Smooth muscle cell of the brain vasculature (primary cell): ENCODE data around the gene RASSF9.

ENCODE experiments used
- DNase-seq: peaks from one replicate; pipeline ENCODE4 v3.0.0-alpha.2; 2012; ENCODE audit warnings: low read depth, low spot score

The RASSF9 gene

DNA sequence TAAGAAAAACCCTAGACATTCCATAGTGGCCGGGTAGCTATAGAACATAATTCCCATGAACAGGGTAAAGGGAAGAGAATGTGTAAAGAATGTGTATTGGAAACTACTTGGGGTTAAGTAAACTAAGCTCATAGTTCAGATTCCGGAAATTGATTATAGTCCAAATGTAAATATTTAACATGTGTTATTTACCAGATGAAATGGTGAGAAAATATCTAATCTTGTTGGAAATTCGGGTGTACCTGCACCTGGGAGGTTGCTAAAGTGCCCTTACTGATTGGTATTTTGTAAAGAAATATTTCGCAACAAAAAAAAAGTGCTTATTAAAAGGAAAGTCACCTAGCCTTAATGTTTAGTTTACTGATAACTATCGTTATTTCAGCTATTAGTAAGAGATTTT lies 14.4 kb downstream of the RASSF9 start:
- DNase-seq: no peak

DNA sequence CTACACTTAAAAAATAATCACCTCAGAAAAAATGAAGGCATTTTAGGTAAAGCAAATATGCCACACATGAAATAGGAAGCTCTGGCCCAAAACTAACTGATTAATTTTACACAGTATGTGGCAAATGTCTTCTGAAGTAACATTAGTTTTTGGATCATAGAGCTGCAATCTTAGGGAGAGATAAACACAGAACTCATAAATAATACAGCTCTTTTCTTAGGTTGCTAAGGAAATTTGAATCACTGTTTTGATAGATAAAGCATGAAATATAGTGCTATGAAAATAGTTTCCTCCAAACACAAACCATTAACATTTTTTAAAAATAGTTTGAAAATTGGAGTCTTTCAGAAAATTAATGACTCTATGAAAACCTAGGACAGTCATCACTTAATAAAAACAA lies 15.0 kb downstream of the RASSF9 start:
- no peak for DNase-seq

DNA sequence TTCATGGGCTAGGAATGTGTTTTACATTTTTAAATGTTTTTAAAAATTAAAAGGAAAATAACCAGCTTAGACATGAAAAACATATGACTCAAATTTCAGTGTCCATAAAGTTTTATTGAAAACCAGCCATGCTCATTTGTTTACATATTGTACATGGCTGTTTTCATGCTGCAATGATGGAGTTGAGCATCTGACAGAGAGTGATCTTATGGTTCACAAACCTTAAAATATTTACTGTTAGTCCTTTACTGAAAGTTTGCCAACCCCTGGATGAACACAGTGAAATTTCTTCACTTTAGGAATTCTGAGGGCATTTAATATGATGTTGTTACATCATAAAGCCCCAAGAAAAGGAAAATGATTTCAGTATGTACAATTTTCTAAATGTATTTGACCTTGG lies 16.1 kb downstream of the RASSF9 start:
- DNase-seq: no peak

DNA sequence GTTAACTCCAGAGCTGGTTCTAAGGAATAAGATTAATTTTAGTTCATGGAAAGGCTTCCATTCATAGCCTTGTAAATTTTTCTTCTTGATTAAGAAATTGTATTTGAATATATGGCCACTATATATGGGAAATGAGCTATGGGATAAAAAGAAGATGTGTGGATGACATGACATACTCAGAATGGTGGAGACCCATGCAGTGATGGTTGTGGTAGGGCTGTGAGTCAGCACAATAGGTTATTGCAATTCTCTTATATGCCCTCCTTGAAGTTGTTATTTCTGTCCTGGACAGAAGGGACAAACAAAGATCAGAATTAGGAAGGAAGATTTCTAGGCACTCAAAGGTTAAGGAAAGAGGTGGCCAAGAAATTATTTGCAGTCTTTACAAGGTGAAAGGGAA lies 21.5 kb downstream of the RASSF9 start:
- no peak for DNase-seq

DNA sequence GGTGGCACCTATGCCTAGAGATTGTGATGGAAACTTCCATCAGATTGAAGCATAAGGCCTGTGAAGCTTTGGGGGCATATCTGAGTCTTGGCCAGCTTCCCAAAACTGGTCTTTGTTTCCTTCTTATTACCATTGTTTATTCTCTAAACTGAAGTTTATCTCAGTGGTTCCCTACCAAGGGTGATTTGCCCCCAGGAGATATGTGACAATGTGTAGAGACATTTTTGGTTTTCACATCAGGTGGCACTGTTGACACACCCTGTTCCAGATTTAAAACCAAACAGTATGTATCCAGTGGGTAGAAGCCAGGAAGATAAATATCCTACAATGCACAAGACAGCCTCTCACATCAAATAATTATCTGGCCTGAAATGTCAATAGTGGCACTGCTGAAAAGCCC lies 22.1 kb downstream of the RASSF9 start:
- no peak for DNase-seq

DNA sequence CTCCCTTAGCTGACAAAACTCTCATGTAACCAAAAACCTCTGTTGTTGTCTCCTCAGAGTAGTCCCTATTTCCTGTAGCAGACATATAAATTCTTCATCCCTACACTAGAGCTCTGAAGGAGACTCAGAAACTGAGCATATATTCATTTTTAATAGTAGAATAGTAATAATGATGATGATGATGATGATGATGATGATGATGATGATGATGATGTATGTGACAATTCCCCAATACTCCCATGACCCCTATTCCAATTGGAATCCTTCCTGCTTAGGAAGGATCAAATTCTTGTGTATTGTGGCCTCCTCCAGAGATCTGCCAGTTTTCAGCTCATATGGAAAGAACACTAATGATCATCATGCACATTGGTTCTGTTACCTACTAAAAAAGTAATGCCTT lies 26.7 kb downstream of the RASSF9 start:
- DNase-seq: no peak

DNA sequence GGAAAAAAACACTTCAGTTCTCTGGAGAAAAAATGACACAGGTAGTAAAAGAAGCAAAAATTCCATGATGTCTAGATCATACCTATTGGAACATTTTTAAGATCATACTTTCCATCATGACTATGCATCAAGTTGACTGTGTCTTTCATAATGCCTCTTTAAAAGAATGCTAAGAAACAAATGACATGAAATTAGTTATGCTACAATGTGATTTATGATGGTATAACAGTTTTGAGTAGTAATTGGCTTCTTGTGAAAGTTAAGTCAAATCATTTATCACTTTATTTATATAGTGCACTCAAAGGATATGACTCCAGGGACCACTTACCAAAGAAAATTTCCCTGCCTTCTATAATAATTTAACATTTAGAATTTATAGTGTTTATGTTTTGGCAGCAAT lies 28.5 kb downstream of the RASSF9 start:
- no peak for DNase-seq

DNA sequence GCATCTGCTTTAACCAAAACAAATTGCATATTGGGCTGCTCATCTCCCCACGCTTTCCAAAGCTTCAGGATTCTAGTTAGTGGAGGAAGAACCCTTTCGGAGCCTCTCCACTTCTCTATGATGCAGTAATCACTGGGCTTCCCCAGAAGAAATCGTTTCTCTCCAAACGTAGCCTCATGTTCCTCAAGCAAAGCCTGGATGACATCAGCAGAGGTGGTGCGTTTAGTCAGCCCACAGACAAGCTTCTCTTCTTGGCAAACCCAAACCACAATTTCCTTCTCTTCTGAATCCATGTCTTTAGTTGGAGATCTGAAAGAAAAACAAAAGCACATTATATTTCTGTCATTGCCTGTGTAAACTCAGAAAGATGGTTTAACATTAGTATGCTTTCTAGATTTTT lies 30.6 kb downstream of the RASSF9 start:
- DNase-seq: no peak

DNA sequence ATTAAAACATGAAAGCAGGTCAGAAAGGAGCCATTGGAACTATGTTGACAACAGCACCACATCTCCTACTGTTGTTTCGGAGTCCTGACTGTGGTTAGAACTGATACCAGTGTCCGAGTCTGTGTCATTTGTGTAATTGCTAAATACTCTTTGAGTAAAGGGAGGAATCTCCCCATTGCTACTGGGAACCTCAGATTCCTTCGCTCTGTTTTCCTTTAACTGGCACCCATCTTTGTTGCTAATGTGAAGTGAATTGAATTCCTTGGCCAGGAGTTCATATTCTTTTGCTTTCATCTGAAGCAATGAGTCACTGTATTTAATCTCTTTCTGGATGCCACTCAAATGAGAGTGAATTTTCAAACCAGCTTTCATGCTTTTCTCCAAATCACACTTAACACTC lies 31.5 kb downstream of the RASSF9 start:
- DNase-seq: no peak

DNA sequence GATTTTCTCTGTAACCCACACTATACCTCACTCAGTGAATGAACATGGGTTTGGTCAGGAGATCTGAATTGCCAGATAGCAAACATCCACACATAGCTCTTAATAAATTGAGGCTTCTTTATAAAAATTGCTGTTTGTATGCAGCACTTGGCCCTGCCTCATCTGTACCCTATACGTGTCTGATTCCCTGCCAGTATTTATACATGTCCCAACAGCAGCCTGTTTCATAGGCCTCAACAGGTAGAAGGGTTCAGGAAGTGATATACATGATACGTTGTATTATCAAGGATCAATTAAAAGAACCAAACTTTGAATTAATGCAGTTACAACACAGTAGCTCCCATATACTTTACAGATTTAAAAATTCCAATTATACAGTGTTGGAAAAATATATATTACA lies 32.3 kb downstream of the RASSF9 start:
- no peak for DNase-seq

DNA sequence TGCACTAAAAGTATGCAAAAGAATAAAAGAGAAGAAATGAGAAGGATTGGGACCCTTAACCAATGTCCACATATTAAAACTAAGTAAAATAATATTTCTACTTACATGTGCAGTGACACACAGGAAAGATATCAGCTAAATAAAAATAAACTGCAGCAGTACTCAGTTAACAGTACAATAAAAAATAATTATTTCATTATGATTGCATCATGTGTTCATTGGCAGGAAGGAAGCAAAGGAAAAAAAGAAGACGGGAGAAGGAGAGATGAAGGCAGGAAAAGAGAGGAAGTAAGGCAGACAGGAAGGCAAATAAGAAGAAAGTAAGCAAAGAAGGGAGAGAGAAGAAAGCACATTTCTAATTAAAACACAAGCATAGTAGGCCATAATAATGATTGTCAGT lies 33.0 kb downstream of the RASSF9 start:
- no peak for DNase-seq

DNA sequence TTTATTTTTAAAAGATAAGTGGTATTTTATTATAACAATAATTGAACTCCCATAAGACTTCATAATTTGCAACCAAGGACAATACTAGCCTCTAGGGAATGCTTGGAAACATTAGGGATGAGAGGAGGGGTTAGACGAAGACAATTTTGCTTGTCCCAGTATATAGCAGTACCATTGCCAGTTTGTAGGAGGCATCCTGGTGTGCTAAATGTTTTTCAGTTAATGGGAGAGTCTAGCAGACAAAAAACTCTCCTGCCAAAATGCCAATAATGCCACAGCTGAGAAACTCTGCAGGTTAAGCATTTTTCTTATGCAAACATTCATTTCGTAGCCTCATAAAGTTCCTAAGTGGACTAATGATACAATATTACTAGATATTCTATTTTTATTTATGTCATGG lies 38.1 kb downstream of the RASSF9 start:
- no peak for DNase-seq

DNA sequence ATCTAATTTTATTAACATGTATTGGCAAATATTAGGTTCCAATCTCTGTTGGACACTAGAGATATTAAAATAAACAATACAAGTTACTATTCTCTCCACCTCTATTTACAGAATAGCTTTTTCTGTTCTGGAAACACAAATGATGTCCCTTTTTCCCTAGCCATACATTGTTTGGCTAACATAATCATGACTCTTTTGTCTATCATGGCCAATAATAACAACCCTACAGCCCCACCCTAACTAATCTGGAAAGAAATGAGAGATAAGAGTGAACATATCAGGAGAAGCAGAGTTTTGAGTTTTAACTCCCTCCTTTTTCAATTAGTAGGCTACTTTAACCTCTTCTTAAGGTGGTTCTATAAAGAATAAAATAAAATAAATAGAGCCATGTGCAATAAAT lies 40.2 kb downstream of the RASSF9 start:
- no peak for DNase-seq

DNA sequence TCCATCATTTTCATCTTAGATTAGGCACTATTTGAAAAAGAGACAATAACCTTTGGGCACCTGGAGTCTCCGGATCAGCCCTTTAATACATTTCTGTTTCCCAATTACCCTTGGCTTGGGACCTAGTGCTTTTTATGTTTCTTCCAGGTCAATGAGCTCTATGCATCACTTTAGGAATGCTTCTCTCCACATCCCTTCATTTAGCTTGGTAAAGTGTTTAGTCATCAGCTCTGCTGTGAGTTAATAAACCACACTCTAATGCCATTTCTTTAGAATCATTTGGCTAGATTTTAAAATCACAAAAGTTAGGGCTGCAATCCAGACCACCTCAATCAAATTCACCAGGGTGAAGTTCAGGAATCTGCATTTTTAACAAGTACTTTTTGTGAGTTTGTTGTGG lies 41.7 kb downstream of the RASSF9 start:
- DNase-seq: no peak

DNA sequence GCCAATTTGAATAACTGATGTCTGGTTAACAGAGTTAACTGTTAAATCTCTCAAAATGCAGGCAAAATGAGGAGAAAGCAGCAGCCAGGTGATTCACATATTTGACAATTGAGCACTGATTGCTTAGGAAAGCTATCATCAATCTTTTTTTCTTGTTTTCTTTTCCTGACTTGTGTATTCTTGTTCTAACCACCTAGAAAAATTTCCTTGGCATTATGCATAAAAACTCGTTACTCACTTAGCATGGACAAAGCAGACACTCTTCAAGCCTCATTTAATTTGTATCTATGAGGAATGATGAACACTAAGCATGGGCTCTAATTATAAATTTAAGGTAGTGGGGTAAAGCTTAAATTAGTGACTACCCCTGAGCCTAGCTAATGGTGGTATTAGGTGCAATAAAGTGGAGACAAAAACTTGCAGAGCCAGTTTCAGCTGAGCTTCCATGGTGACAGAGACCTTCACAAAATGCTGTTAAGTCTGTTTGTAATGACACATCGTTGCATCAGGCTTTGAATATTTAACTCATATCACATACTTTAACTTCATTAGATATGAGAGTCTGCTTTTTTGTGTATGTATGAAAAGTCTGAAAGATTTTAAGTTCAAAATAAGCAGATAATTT lies 52.0 kb downstream of the RASSF9 start:
- no peak for DNase-seq

DNA sequence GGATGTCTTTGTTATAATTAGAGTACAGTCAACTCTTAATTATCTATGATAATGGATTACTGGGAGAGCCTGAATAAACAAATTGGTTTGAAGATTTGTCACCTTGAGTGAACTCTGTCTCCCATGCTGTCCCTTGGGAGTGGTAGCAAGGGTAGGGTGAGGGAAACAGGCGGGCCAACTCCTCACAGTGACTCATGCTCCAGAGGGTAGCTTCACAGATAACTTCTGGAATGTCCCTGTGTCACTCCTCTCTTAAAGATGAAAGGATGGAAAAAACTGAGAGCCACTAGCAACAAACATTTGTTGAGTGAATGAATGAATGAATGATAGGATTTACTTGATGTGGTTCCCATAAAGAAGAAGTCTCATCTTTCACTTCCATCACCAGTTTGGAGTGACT lies 53.5 kb downstream of the RASSF9 start:
- DNase-seq: no peak

DNA sequence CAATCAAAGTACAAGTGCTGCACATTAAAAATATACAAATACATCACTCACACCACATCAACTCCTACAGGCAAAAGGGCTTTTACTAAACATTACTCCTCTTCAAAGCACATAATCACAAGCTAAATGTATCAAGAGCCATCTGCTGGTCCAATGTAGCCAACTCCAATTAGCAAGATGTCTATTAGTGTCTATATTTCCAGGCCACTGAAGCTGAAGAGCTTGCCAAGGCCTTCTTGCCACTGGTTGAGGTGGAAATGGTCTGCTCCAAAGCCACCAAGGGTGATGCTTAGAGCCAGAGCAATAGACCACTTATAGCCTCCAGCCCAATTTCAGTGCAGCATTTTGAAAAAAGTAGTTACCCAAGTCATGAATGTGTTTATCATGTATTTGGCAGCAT lies 54.4 kb downstream of the RASSF9 start:
- no peak for DNase-seq

DNA sequence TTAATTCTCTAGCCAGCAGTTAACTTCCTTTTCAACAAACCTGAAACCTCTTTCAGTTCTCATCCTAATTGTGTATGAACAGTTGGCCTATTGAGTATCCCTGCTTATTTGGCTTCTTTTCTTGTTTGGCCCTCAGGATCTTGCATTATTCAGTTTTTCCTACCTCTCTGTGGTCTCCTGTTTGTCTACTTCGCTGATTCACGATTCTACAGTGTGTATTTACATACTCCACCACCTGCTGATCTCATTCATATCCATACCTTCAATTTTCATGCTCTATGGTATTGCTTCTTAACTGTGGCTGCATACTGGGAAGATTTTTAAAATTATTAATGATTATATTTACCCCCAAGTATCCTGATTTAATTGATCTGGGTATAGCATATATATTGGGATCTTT lies 56.4 kb downstream of the RASSF9 start:
- DNase-seq: no peak

DNA sequence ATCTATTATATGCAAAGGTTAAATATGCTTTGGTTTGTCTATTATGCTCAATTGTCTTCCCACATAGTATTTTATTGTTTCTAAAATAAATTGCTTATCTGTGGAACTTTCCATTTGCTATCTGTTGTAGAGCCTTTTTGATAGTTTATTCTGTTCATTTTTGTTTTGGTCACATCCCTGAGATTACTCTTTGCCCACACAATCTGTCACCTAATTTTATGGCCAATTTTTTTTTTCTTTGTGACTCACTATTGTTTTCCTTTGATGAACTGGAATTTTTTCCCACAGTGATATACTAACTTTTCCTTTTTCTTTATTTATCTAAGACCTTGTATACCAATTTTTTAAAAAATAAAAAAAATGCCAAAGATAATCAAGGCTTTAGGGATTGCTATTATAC lies 61.1 kb downstream of the RASSF9 start:
- no peak for DNase-seq

DNA sequence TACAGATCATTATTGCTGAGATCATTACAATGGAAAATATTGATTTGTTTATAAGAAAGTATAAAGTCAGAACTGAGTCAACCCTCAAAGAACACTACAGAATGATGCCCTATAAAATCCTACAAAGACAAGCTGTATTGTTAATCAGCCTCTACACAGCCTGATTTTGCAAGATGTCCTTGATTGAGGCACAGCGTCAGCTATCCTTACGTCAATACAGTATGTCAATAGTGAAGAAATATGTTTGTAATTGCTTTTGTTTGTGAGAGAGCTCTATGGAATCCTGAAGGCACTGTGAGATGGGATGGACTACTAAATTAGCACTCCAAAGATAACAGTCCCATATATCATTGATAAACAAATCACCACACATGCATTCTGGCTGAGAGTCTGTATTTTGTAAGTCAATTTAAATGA lies 70.7 kb downstream of the RASSF9 start:
- no peak for DNase-seq

DNA sequence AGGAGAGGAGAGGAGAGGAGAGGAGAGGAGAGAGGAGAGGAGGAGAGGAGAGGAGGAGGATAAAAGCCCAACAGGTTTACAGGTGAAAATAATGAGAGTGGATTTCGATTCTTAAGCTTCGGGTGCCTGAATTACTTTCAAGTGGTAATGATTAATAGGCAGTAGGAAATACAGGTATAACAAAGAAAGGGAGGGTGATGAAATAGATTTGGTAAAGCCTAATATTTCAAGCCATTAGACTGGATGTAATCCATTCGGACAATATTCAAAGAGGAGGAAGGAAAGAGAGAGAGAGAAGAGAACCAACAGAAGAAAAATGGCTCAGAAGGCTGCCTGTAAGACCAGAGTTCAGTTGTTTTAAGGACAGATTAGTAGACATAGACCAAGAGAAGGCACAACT lies 76.6 kb downstream of the RASSF9 start:
- no peak for DNase-seq

DNA sequence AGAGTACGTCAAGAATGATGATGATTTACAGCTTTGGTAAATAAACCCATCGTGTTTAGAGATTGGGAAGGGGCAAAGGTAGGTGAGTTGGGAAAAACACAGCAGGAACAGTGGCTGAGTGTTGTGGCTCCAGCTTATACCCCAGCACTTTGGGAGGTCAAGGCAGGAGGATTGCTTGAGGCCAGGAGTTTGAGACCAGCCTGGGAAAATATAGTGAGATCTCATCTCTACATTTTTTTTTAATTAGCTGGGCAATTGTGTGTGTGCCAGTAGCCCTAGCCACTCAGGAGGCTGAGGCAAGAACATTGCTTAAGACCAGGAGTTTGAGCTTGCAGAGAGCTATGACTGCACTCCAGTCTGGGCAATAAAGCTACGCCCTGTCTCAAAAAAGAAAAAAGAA lies 77.1 kb downstream of the RASSF9 start:
- no peak for DNase-seq

DNA sequence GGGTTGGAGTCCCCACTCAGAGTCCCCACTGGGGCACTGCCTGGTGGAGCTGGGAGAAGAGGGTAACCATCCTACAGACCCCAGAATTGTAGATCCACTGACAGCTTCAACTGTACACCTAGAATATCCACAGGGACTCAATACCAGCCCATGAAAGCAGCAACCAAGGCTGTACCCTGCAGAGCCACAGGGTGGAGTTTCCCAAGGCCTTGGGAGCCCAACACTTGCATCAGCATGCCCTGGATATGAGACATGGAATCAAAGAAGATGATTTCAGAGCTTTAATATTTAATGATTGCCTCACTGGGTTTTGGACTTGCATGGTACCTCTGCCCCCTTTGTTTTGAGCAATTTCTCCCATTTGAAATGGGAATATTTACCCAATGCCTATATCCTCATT lies 80.4 kb downstream of the RASSF9 start:
- DNase-seq: no peak
